ENCODE data around the gene CCDC120. TPM values are rescaled to one million over a fixed set of nuclear protein-coding genes. Genes with fewer than 3 reads are reported as not detected.

The CCDC120 gene
- total RNA-seq, 3 donors from 2014 or later, result 0.80 to 6.3 (median 4.3) TPM

- no peak overlapping the region for H3K27ac ChIP-seq
- DNase-seq (ENCODE audit: low spot score in 2 of 2), result no peak
- no peak overlapping the region for H3K4me3 ChIP-seq
- TF ChIP-seq POLR2A (IDR thresholded peaks at IDR 0.05), result no peak
- no peak for TF ChIP-seq CTCF (IDR thresholded peaks at IDR 0.05)
- no peak for TF ChIP-seq POLR2AphosphoS5 (IDR thresholded peaks at IDR 0.05)
- no peaks in the 10 kb centered on the region for H3K36me3 ChIP-seq
- no peaks in the 10 kb centered on the region for H3K9me3 ChIP-seq
- peaks cover 0 to 16% of the 10 kb centered on the region in 2 donors for H3K27me3 ChIP-seq
- no peaks in the 10 kb centered on the region for H3K4me1 ChIP-seq
- intact Hi-C loops (cut with DNase I; ENCODE audit: low total_unique reads), result no loop called here
Measured at GRCh38 chrX:49030283-49030682, 28.5 kb upstream of the CCDC120 start.

GRCh38 chrX:49037883-49038475 is 20.8 kb upstream of the CCDC120 start:
- TF ChIP-seq POLR2AphosphoS5 (IDR thresholded peaks at IDR 0.05) (no peak), POLR2A (IDR thresholded peaks at IDR 0.05) (no peak), CTCF (IDR thresholded peaks at IDR 0.05) (no peak)

GRCh38 chrX:49039598-49040375 is 19.0 kb upstream of the CCDC120 start:
- intact Hi-C loops (cut with DNase I; ENCODE audit: low total_unique reads), result no loop called here
- peaks cover 0 to 5% of the 10 kb centered on the region in 2 donors for H3K4me1 ChIP-seq
- H3K9me3 ChIP-seq, result peaks cover 0 to 4% of the 10 kb centered on the region in 2 donors
- no peaks in the 10 kb centered on the region for H3K27me3 ChIP-seq
- peak in 1 of 2 donors; percentile 71 for DNase-seq (ENCODE audit: low spot score in 2 of 2)
- H3K27ac ChIP-seq, result peak overlapping the region; percentile 98 to 100
- H3K36me3 ChIP-seq, result no peaks in the 10 kb centered on the region
- TF ChIP-seq POLR2AphosphoS5 (IDR thresholded peaks at IDR 0.05), result no peak
- no peak for TF ChIP-seq POLR2A (IDR thresholded peaks at IDR 0.05)
- TF ChIP-seq CTCF (IDR thresholded peaks at IDR 0.05), result no peak
- peak overlapping the region; percentile 18 to 91 (median 79) for H3K4me3 ChIP-seq

More at GRCh38 chrX:49037883-49038475, 20.8 kb upstream of the CCDC120 start:
- Histone ChIP-seq H3K27ac (peak overlapping the region in 1 of 2 donors; percentile 55), H3K9me3 (peaks cover 0 to 2% of the 10 kb centered on the region in 2 donors), H3K4me1 (peaks cover 0 to 5% of the 10 kb centered on the region in 2 donors), H3K4me3 (no peak overlapping the region), H3K27me3 (no peaks in the 10 kb centered on the region), H3K36me3 (no peaks in the 10 kb centered on the region)
- no peak for DNase-seq (ENCODE audit: low spot score in 2 of 2)
- intact Hi-C loops (cut with DNase I; ENCODE audit: low total_unique reads), result no loop called here

- no peak for DNase-seq (ENCODE audit: low spot score in 2 of 2)
- TF ChIP-seq CTCF (IDR thresholded peaks at IDR 0.05) (no peak), POLR2AphosphoS5 (IDR thresholded peaks at IDR 0.05) (no peak), POLR2A (IDR thresholded peaks at IDR 0.05) (no peak)
- intact Hi-C loops (cut with DNase I; ENCODE audit: low total_unique reads), result no loop called here
- Histone ChIP-seq H3K9me3 (peaks cover 0 to 4% of the 10 kb centered on the region in 2 donors), H3K4me3 (peak overlapping the region; percentile 71 to 91 (median 79)), H3K4me1 (peaks cover 0 to 5% of the 10 kb centered on the region in 2 donors), H3K36me3 (no peaks in the 10 kb centered on the region), H3K27ac (peak overlapping the region; percentile 98 to 100), H3K27me3 (no peaks in the 10 kb centered on the region)
Measured at GRCh38 chrX:49040376-49040955, 18.3 kb upstream of the CCDC120 start.
